WTC11 (cell line): Measurements from ENCODE around the gene IFRD2.

ENCODE experiments used
- CREB1 ChIP-seq: sonication (generic); formaldehyde crosslinking; IDR thresholded peaks from 2 replicates; pipeline ENCODE4 v1.8.0; 2023; ENCODE audit warnings: mild to moderate bottlenecking, missing genetic modification reagents
- CREM ChIP-seq: sonication (generic); formaldehyde crosslinking; IDR thresholded peaks from 2 replicates; pipeline ENCODE4 v1.8.1; 2022; ENCODE audit warnings: mild to moderate bottlenecking, missing genetic modification reagents, moderate library complexity
- CTCF ChIP-seq: fragments of 200-600 bp; IDR thresholded peaks from 2 replicates; pipeline ENCODE4 v1.8.0; 2022; ENCODE audit warnings: antibody characterized with exemption
- ERG ChIP-seq: fragments of 250-450 bp; sonication (Bioruptor Pico); IDR thresholded peaks from 2 replicates; pipeline ENCODE4 v1.8.0; 2021; ENCODE audit warnings: mild to moderate bottlenecking
- FOXJ3 ChIP-seq: sonication (generic); formaldehyde crosslinking; IDR thresholded peaks from 2 replicates; pipeline ENCODE4 v1.9.0; 2021; ENCODE audit warnings: missing genetic modification reagents, mild to moderate bottlenecking, borderline replicate concordance
- IRF1 ChIP-seq: sonication (generic); formaldehyde crosslinking; IDR thresholded peaks from 2 replicates; pipeline ENCODE4 v1.8.0; 2023; ENCODE audit warnings: missing genetic modification reagents
- MAX ChIP-seq: sonication (generic); formaldehyde crosslinking; IDR thresholded peaks from 2 replicates; pipeline ENCODE4 v1.8.0; 2022; ENCODE audit warnings: mild to moderate bottlenecking, missing genetic modification reagents
- NR2C2 ChIP-seq: sonication (generic); formaldehyde crosslinking; IDR thresholded peaks from 2 replicates; pipeline ENCODE4 v1.8.0; 2022; ENCODE audit warnings: mild to moderate bottlenecking, missing genetic modification reagents
- PREB ChIP-seq: sonication (generic); formaldehyde crosslinking; IDR thresholded peaks from 2 replicates; pipeline ENCODE4 v1.8.1; 2022; ENCODE audit warnings: mild to moderate bottlenecking, missing genetic modification reagents, moderate library complexity, borderline replicate concordance
- TCF7 ChIP-seq: sonication (generic); formaldehyde crosslinking; IDR thresholded peaks from 2 replicates; pipeline ENCODE4 v1.8.0; 2022; ENCODE audit warnings: mild to moderate bottlenecking, low read depth, missing genetic modification reagents, moderate library complexity
- USF2 ChIP-seq: sonication (generic); formaldehyde crosslinking; IDR thresholded peaks from 2 replicates; pipeline ENCODE4 v1.8.1; 2023; ENCODE audit warnings: mild to moderate bottlenecking, missing genetic modification reagents, moderate library complexity

- no peak for TF ChIP-seq CTCF
- TF ChIP-seq TCF7 (CRISPR knock-in tag): no peak
- TF ChIP-seq PREB (CRISPR knock-in tag): no peak
- TF ChIP-seq IRF1 (CRISPR knock-in tag): no peak
- TF ChIP-seq MAX: no peak
- TF ChIP-seq USF2: no peak
- no peak for TF ChIP-seq NR2C2
- TF ChIP-seq CREB1 (CRISPR knock-in tag): no peak
- TF ChIP-seq FOXJ3: no peak
- no peak for TF ChIP-seq CREM (CRISPR knock-in tag)
- no peak for TF ChIP-seq ERG (CRISPR knock-in tag)
These were observed 5.0 kb downstream of the IFRD2 start for GRCh38 chr3:50287262-50287661.
